ENCODE data around the gene TSPAN17. TPM values are rescaled to one million over a fixed set of nuclear protein-coding genes. Genes with fewer than 3 reads are reported as not detected.

The TSPAN17 gene
- total and polyA plus RNA-seq, 2 experiments from 2014 or later, result 11.7 to 52.1 TPM

DNA sequence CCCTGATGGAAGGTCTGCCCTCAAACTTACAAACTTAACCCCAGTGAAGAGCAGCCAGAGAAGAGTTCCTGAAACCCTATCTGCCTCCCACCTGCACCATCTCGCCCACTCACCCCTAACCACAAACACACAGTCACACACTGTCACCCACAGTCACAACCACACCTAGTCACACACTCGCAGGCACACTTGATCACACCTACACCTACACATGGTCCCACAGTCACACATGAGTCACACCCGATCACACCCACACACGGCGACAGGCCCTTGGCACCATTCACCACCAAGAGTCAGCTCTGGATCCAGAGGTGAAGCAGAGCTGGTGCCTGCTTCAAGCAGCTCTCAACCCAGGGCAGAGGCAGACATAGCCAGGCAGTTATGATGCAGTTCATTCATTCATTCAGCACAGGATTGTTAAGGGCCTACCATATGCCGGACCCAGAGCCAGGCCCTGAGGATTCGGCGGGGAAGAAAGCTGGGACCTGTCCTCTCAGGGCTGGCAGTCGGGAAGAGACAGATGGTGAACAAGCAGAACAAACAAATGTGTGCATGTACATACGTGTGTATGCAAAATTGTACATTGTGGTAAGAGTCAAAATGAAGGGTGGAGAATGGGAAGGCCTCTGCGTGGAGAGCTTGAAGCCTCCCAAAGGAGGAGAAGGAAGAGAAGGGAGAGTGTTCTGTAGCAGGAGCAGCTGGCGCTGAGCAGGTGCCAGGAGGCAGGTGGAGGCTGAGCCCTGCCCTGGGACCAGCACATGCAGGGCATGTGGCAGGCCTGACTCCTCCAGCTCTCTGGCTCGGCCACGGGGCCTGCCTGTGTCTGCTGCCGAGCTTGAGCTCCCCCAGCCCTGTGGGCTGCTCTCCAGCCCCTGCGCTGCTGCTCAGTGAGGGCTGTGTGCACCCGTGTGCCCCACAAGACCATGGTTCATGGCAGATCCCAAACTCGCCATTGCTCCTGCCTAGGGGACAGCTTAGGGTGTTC, 6.4 kb downstream of the TSPAN17 start:
- no peak overlapping the region for H2AFZ ChIP-seq
- H3K4me1 Mint-ChIP-seq, result peaks cover 31% of the 10 kb centered on the region
- H3K27ac ChIP-seq (ENCODE audit: low read depth), result no peak overlapping the region
- H3K27ac Mint-ChIP-seq, result no peak overlapping the region
- H3F3A ChIP-seq (replicated peaks; ENCODE audit: low read depth), result 0 out of 2 replicates have a peak, but pooled peaks cover 5% of the 10 kb centered on the region
- peaks cover 4% of the 10 kb centered on the region; the same call in 1 of the 2 replicates for H3K4me1 ChIP-seq (ENCODE audit: insufficient read depth)
- H3K9me2 ChIP-seq (ENCODE audit: insufficient read depth), result no peaks in the 10 kb centered on the region; the same call in 1 of the 2 replicates
- peaks cover 30% of the 10 kb centered on the region for H3K79me2 ChIP-seq (replicated peaks; ENCODE audit: insufficient read depth)
- H3K4me3 ChIP-seq, result no peak overlapping the region
- DNase-seq (ENCODE audit: low spot score), result no peak
- no peaks in the 10 kb centered on the region for H3K36me3 ChIP-seq (ENCODE audit: insufficient read depth)
- H3K27me3 Mint-ChIP-seq (ENCODE audit: insufficient read depth, low read depth, poor library complexity), result peaks cover 5% of the 10 kb centered on the region
- H3K9me3 Mint-ChIP-seq, result no peaks in the 10 kb centered on the region
- no peaks in the 10 kb centered on the region for H3K27me3 ChIP-seq (ENCODE audit: insufficient read depth)
- H3K4me3 Mint-ChIP-seq, result no peak overlapping the region
- H3K36me3 Mint-ChIP-seq (ENCODE audit: low read depth), result peaks cover 8% of the 10 kb centered on the region; the same call in 2 of the 3 replicates
- TF ChIP-seq EZH2 (IDR thresholded peaks at IDR 0.05; ENCODE audit: low read depth, unreplicated experiment) (no peak), NANOG (IDR thresholded peaks at IDR 0.05; ENCODE audit: borderline replicate concordance) (no peak), JUNB (IDR thresholded peaks at IDR 0.05; ENCODE audit: unreplicated experiment) (no peak), CREB1 (CRISPR knock-in tag; IDR thresholded peaks at IDR 0.05; ENCODE audit: low read depth) (no peak), POLR2AphosphoS5 (IDR thresholded peaks at IDR 0.05; ENCODE audit: low read depth) (no peak), ZNF331 (CRISPR knock-in tag; IDR thresholded peaks at IDR 0.05; ENCODE audit: low read depth) (no peak), EZH2phosphoT487 (IDR thresholded peaks at IDR 0.05; ENCODE audit: unreplicated experiment) (no peak), STAT1 (IDR thresholded peaks at IDR 0.05; ENCODE audit: unreplicated experiment) (no peak), ZNF114 (CRISPR knock-in tag; IDR thresholded peaks at IDR 0.05) (no peak)
- TF ChIP-seq, protein P1, sequence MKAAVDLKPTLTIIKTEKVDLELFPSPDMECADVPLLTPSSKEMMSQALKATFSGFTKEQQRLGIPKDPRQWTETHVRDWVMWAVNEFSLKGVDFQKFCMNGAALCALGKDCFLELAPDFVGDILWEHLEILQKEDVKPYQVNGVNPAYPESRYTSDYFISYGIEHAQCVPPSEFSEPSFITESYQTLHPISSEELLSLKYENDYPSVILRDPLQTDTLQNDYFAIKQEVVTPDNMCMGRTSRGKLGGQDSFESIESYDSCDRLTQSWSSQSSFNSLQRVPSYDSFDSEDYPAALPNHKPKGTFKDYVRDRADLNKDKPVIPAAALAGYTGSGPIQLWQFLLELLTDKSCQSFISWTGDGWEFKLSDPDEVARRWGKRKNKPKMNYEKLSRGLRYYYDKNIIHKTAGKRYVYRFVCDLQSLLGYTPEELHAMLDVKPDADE (IDR thresholded peaks at IDR 0.05), result no peak
- TF ChIP-seq, protein P2, sequence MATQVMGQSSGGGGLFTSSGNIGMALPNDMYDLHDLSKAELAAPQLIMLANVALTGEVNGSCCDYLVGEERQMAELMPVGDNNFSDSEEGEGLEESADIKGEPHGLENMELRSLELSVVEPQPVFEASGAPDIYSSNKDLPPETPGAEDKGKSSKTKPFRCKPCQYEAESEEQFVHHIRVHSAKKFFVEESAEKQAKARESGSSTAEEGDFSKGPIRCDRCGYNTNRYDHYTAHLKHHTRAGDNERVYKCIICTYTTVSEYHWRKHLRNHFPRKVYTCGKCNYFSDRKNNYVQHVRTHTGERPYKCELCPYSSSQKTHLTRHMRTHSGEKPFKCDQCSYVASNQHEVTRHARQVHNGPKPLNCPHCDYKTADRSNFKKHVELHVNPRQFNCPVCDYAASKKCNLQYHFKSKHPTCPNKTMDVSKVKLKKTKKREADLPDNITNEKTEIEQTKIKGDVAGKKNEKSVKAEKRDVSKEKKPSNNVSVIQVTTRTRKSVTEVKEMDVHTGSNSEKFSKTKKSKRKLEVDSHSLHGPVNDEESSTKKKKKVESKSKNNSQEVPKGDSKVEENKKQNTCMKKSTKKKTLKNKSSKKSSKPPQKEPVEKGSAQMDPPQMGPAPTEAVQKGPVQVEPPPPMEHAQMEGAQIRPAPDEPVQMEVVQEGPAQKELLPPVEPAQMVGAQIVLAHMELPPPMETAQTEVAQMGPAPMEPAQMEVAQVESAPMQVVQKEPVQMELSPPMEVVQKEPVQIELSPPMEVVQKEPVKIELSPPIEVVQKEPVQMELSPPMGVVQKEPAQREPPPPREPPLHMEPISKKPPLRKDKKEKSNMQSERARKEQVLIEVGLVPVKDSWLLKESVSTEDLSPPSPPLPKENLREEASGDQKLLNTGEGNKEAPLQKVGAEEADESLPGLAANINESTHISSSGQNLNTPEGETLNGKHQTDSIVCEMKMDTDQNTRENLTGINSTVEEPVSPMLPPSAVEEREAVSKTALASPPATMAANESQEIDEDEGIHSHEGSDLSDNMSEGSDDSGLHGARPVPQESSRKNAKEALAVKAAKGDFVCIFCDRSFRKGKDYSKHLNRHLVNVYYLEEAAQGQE (IDR thresholded peaks at IDR 0.05; ENCODE audit: unreplicated experiment), result no peak
- TF ChIP-seq, protein P3, sequence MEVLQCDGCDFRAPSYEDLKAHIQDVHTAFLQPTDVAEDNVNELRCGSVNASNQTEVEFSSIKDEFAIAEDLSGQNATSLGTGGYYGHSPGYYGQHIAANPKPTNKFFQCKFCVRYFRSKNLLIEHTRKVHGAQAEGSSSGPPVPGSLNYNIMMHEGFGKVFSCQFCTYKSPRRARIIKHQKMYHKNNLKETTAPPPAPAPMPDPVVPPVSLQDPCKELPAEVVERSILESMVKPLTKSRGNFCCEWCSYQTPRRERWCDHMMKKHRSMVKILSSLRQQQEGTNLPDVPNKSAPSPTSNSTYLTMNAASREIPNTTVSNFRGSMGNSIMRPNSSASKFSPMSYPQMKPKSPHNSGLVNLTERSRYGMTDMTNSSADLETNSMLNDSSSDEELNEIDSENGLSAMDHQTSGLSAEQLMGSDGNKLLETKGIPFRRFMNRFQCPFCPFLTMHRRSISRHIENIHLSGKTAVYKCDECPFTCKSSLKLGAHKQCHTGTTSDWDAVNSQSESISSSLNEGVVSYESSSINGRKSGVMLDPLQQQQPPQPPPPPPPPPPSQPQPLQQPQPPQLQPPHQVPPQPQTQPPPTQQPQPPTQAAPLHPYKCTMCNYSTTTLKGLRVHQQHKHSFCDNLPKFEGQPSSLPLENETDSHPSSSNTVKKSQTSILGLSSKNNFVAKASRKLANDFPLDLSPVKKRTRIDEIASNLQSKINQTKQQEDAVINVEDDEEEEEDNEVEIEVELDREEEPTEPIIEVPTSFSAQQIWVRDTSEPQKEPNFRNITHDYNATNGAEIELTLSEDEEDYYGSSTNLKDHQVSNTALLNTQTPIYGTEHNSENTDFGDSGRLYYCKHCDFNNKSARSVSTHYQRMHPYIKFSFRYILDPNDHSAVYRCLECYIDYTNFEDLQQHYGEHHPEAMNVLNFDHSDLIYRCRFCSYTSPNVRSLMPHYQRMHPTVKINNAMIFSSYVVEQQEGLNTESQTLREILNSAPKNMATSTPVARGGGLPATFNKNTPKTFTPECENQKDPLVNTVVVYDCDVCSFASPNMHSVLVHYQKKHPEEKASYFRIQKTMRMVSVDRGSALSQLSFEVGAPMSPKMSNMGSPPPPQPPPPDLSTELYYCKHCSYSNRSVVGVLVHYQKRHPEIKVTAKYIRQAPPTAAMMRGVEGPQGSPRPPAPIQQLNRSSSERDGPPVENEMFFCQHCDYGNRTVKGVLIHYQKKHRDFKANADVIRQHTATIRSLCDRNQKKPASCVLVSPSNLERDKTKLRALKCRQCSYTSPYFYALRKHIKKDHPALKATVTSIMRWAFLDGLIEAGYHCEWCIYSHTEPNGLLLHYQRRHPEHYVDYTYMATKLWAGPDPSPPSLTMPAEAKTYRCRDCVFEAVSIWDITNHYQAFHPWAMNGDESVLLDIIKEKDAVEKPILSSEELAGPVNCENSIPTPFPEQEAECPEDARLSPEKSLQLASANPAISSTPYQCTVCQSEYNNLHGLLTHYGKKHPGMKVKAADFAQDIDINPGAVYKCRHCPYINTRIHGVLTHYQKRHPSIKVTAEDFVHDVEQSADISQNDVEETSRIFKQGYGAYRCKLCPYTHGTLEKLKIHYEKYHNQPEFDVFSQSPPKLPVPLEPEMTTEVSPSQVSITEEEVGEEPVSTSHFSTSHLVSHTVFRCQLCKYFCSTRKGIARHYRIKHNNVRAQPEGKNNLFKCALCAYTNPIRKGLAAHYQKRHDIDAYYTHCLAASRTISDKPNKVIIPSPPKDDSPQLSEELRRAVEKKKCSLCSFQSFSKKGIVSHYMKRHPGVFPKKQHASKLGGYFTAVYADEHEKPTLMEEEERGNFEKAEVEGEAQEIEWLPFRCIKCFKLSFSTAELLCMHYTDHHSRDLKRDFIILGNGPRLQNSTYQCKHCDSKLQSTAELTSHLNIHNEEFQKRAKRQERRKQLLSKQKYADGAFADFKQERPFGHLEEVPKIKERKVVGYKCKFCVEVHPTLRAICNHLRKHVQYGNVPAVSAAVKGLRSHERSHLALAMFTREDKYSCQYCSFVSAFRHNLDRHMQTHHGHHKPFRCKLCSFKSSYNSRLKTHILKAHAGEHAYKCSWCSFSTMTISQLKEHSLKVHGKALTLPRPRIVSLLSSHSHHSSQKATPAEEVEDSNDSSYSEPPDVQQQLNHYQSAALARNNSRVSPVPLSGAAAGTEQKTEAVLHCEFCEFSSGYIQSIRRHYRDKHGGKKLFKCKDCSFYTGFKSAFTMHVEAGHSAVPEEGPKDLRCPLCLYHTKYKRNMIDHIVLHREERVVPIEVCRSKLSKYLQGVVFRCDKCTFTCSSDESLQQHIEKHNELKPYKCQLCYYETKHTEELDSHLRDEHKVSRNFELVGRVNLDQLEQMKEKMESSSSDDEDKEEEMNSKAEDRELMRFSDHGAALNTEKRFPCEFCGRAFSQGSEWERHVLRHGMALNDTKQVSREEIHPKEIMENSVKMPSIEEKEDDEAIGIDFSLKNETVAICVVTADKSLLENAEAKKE (CRISPR knock-in tag; IDR thresholded peaks at IDR 0.05), result no peak
- TF ChIP-seq, protein P4, sequence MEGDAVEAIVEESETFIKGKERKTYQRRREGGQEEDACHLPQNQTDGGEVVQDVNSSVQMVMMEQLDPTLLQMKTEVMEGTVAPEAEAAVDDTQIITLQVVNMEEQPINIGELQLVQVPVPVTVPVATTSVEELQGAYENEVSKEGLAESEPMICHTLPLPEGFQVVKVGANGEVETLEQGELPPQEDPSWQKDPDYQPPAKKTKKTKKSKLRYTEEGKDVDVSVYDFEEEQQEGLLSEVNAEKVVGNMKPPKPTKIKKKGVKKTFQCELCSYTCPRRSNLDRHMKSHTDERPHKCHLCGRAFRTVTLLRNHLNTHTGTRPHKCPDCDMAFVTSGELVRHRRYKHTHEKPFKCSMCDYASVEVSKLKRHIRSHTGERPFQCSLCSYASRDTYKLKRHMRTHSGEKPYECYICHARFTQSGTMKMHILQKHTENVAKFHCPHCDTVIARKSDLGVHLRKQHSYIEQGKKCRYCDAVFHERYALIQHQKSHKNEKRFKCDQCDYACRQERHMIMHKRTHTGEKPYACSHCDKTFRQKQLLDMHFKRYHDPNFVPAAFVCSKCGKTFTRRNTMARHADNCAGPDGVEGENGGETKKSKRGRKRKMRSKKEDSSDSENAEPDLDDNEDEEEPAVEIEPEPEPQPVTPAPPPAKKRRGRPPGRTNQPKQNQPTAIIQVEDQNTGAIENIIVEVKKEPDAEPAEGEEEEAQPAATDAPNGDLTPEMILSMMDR (conservative IDR thresholded peaks at IDR 0.05; ENCODE audit: low read depth in 2 of 2), result no peak
- H4K20me1 ChIP-seq (replicated peaks; ENCODE audit: insufficient read depth), result no peaks in the 10 kb centered on the region
- no peak overlapping the region for H3K4me2 ChIP-seq
- ATAC-seq, result no peak
